ACC112 (cell line): ENCODE results near the gene RBM11.

Experiments used
- H2AFZ ChIP-seq: fragments of 200-600 bp; sonication (generic); one replicate; pipeline ENCODE4 v1.6.0; 2017; ENCODE audit warnings: antibody characterized with exemption, low read length; ENCODE audit not compliant: unreplicated experiment
- H3K27ac ChIP-seq: fragments of 200-600 bp; sonication (generic); 2 replicates; pipeline ENCODE4 v1.5.1; 2014; ENCODE audit warnings: low read depth, mild to moderate bottlenecking, antibody characterized with exemption, low read length, moderate library complexity
- H3K27me3 ChIP-seq: fragments of 200-600 bp; sonication (generic); 2 replicates; pipeline ENCODE4 v1.6.1; 2014; ENCODE audit warnings: mild to moderate bottlenecking, antibody characterized with exemption, low read length, moderate library complexity, mixed read lengths; ENCODE audit not compliant: insufficient read depth
- H3K36me3 ChIP-seq: fragments of 200-600 bp; sonication (generic); 2 replicates; pipeline ENCODE4 v1.6.1; 2016; ENCODE audit warnings: mild to moderate bottlenecking, antibody characterized with exemption, low read length, moderate library complexity, mixed read lengths; ENCODE audit not compliant: insufficient read depth
- H3K4me1 ChIP-seq: fragments of 200-600 bp; sonication (generic); one replicate; pipeline ENCODE4 v1.6.1; 2016; ENCODE audit warnings: low read length, mixed read lengths; ENCODE audit not compliant: insufficient read depth, unreplicated experiment, control insufficient read depth
- H3K4me3 ChIP-seq: fragments of 200-600 bp; sonication (generic); 2 replicates; pipeline ENCODE4 v1.5.1; 2014; ENCODE audit warnings: mild to moderate bottlenecking, low read depth, low read length
- H3K79me2 ChIP-seq: fragments of 200-600 bp; sonication (generic); one replicate; pipeline ENCODE4 v1.6.0; 2016; ENCODE audit warnings: low read length; ENCODE audit not compliant: control insufficient read depth, unreplicated experiment, insufficient read depth

The RBM11 gene

DNA sequence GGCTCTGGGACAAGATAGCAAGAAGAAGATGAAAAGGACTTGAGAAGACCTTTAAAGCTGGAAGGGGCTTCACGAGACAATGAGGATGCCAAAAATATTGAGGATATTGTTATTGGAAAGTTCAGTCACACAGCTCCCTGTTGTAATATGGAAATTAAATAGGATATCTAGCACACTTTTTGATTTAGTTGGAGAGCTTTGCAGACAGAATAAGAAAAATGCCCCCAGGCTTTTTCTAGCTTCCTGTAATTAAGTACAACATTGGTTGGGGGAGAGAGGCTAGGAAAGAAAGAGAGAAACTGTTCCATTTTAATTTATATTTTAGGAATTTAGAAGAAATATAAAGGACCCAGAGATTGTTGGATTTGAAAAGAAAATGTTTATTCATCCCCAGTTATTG, 27.5 kb downstream of the RBM11 start:
- H3K27ac ChIP-seq = no peak overlapping the region
- H3K27me3 ChIP-seq = peaks cover 16% of the 10 kb centered on the region
- H3K4me3 ChIP-seq = no peak overlapping the region
- no peaks in the 10 kb centered on the region for H3K36me3 ChIP-seq
- H3K79me2 ChIP-seq = no peaks in the 10 kb centered on the region
- H2AFZ ChIP-seq = no peak overlapping the region
- no peaks in the 10 kb centered on the region for H3K4me1 ChIP-seq

GRCh38 chr21:14243874-14244273, 27.9 kb downstream of the RBM11 start:
- Histone ChIP-seq H3K4me1 (no peaks in the 10 kb centered on the region), H3K4me3 (no peak overlapping the region), H3K27me3 (peaks cover 20% of the 10 kb centered on the region), H2AFZ (no peak overlapping the region), H3K79me2 (no peaks in the 10 kb centered on the region), H3K27ac (no peak overlapping the region), H3K36me3 (no peaks in the 10 kb centered on the region)

GRCh38 chr21:14244911-14245310, 29.0 kb downstream of the RBM11 start:
- H3K36me3 ChIP-seq = no peaks in the 10 kb centered on the region

GRCh38 chr21:14245711-14246110, 29.8 kb downstream of the RBM11 start:
- no peaks in the 10 kb centered on the region for H3K4me1 ChIP-seq
- H3K79me2 ChIP-seq = no peaks in the 10 kb centered on the region
- no peak overlapping the region for H2AFZ ChIP-seq
- peaks cover 29% of the 10 kb centered on the region for H3K27me3 ChIP-seq
- H3K27ac ChIP-seq = no peak overlapping the region
- no peak overlapping the region for H3K4me3 ChIP-seq
- H3K36me3 ChIP-seq = no peaks in the 10 kb centered on the region

More at GRCh38 chr21:14244911-14245310, 29.0 kb downstream of the RBM11 start:
- Histone ChIP-seq H3K79me2 (no peaks in the 10 kb centered on the region), H3K4me3 (no peak overlapping the region), H3K27ac (no peak overlapping the region), H3K4me1 (no peaks in the 10 kb centered on the region), H3K27me3 (peaks cover 29% of the 10 kb centered on the region), H2AFZ (no peak overlapping the region)

DNA sequence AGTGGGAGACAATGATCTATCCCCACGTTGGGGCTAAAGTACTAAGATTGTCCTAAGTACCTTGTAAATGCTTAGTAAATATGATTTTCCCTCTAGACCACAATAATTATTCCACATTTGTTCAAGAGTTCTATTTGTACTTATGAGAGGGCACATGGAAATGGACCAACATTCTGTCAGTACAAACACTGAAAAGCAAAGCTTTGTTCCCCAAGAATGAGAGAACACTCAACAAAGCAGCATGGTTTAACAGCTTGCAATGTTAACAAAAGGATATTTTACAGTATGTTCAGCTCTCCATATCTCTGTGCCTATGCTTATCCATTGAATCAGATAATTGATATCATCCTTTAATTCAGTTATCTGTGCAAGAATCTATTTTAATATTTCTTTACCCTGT, 35.4 kb downstream of the RBM11 start:
- no peak overlapping the region for H3K27ac ChIP-seq
- no peaks in the 10 kb centered on the region for H3K79me2 ChIP-seq
- no peak overlapping the region for H2AFZ ChIP-seq
- H3K27me3 ChIP-seq = peaks cover 48% of the 10 kb centered on the region
- H3K4me1 ChIP-seq = no peaks in the 10 kb centered on the region
- no peaks in the 10 kb centered on the region for H3K36me3 ChIP-seq
- no peak overlapping the region for H3K4me3 ChIP-seq

DNA sequence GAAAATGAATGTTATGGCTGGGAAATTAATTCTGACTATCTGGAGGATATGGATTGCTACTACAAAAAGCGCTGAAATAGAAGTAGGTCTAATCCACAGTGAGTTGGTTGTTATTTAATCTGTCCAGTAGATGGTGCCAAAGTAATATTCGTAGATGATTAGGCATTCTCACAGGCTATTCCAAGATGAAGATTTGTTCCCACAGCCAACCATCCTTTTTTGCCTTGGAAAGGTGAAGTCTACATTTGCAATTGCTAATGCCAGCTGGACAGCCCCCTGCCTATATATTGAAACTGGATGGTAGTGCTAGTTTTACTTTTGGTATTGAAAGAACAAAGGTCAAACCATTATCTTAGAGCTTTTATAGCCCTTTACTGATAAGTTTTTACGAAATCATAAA, 43.8 kb downstream of the RBM11 start:
- Histone ChIP-seq H2AFZ (no peak overlapping the region), H3K4me1 (no peaks in the 10 kb centered on the region), H3K79me2 (no peaks in the 10 kb centered on the region), H3K36me3 (no peaks in the 10 kb centered on the region), H3K27ac (no peak overlapping the region), H3K4me3 (no peak overlapping the region), H3K27me3 (peaks cover 39% of the 10 kb centered on the region)

DNA sequence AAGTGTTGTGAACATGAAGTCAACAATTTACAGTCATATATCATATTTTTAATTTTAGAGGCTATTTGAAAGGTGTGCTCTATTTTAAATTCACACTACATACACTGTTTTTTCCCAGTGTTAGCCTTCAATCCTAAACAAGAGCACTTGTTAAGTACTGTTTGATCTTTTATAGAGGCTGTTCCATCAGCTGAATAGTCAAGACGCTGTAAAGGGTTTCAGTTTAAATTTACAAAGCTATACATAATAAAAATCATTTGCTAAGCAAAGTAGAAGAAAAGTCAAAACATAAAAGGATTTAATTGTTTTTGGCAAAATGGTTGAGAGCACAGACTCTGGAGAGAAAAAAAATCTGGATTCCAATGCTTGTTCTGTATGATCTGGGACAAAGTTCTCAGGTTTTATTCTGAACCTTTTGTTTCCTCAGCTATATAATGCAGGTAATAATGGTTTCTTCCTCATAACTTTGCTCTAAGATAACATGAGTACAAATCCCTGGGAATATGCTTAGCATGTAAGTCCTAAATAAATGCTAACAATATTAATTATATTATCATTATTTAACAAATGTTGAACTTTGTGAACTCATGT, 44.3 kb downstream of the RBM11 start:
- H3K27ac ChIP-seq = no peak overlapping the region
- H3K4me1 ChIP-seq = no peaks in the 10 kb centered on the region
- H2AFZ ChIP-seq = no peak overlapping the region
- H3K79me2 ChIP-seq = no peaks in the 10 kb centered on the region
- peaks cover 43% of the 10 kb centered on the region for H3K27me3 ChIP-seq
- no peak overlapping the region for H3K4me3 ChIP-seq
- no peaks in the 10 kb centered on the region for H3K36me3 ChIP-seq

DNA sequence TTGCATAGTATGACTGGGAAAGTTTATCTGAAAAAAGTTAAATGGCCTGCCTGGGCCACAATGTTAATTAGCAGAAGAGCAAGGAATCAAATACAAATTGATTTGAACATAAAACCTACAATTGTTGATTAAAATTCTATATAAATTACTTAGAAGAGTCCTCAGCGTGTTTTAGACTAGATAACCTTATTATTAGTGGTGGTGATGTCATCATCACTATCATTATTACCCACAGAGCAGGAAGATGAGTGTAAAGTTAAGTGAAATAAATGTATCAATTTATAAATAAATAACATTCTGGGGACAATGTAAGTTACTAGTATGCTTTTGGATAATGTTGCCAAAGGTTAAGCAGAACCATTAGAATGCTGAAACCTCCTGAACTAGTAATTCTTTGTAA, 46.1 kb downstream of the RBM11 start:
- Histone ChIP-seq H3K27me3 (peaks cover 51% of the 10 kb centered on the region), H3K4me1 (no peaks in the 10 kb centered on the region), H2AFZ (no peak overlapping the region), H3K79me2 (no peaks in the 10 kb centered on the region), H3K4me3 (no peak overlapping the region), H3K27ac (no peak overlapping the region), H3K36me3 (no peaks in the 10 kb centered on the region)

DNA sequence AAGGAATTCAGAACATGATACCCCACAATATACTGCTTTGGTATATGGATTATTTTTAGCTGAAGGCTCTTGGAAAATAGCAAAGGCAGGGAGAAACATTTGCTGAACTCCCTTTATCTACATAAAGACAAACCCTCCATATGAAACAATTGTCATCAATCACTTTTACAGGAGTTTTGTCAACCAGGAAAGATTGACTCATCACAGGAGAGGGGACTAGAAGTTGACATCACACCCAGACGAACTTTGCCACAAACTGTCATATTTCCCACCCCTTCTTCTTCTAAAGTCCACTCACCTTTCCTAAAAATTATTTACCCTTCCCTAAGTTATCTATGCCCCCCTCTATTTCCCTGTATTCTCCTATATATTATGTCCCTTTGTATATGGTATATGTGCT, 47.9 kb downstream of the RBM11 start:
- H3K4me1 ChIP-seq = no peaks in the 10 kb centered on the region
- no peaks in the 10 kb centered on the region for H3K79me2 ChIP-seq
- peaks cover 48% of the 10 kb centered on the region for H3K27me3 ChIP-seq
- no peak overlapping the region for H3K4me3 ChIP-seq
- H3K27ac ChIP-seq = no peak overlapping the region
- H2AFZ ChIP-seq = no peak overlapping the region
- no peaks in the 10 kb centered on the region for H3K36me3 ChIP-seq

- Histone ChIP-seq H3K79me2 (no peaks in the 10 kb centered on the region), H3K27ac (no peak overlapping the region), H3K4me3 (no peak overlapping the region), H2AFZ (no peak overlapping the region), H3K27me3 (peaks cover 40% of the 10 kb centered on the region), H3K36me3 (no peaks in the 10 kb centered on the region), H3K4me1 (no peaks in the 10 kb centered on the region)
These were observed 49.1 kb downstream of the RBM11 start for GRCh38 chr21:14265023-14265422.

GRCh38 chr21:14267076-14267475, 51.1 kb downstream of the RBM11 start:
- peaks cover 38% of the 10 kb centered on the region for H3K27me3 ChIP-seq
- no peaks in the 10 kb centered on the region for H3K79me2 ChIP-seq
- no peaks in the 10 kb centered on the region for H3K36me3 ChIP-seq
- no peak overlapping the region for H3K4me3 ChIP-seq
- H2AFZ ChIP-seq = no peak overlapping the region
- no peaks in the 10 kb centered on the region for H3K4me1 ChIP-seq
- no peak overlapping the region for H3K27ac ChIP-seq
